Glutamatergic neuron (in vitro differentiated cells): Measurements from ENCODE around the gene PLAC1. TPM values are rescaled to one million over a fixed set of nuclear protein-coding genes. Genes with fewer than 3 reads are reported as not detected.

Source experiments
- DNase-seq: peaks from one replicate; pipeline ENCODE4 v3.0.0; 2022
- H3K27ac Mint-ChIP-seq: one replicate; pipeline ENCODE4 v1.8.0; 2020; ENCODE audit warnings: mild to moderate bottlenecking, mixed read lengths, inconsistent platforms; ENCODE audit not compliant: unreplicated experiment
- H3K27me3 Mint-ChIP-seq: one replicate; pipeline ENCODE4 v1.8.0; 2020; ENCODE audit warnings: mild to moderate bottlenecking, moderate library complexity, mixed read lengths, inconsistent platforms; ENCODE audit not compliant: unreplicated experiment
- H3K36me3 Mint-ChIP-seq: one replicate; pipeline ENCODE4 v1.8.0; 2020; ENCODE audit warnings: mild to moderate bottlenecking, mixed read lengths, inconsistent platforms; ENCODE audit not compliant: unreplicated experiment
- H3K4me1 Mint-ChIP-seq: one replicate; pipeline ENCODE4 v1.8.0; 2020; ENCODE audit warnings: mild to moderate bottlenecking, low read depth, mixed read lengths, inconsistent platforms; ENCODE audit not compliant: unreplicated experiment
- H3K4me3 Mint-ChIP-seq: one replicate; pipeline ENCODE4 v1.8.0; 2020; ENCODE audit warnings: mild to moderate bottlenecking, mixed read lengths, inconsistent platforms; ENCODE audit not compliant: unreplicated experiment
- H3K9me3 Mint-ChIP-seq: one replicate; pipeline ENCODE4 v1.8.0; 2020; ENCODE audit warnings: mild to moderate bottlenecking, moderate library complexity, mixed read lengths, inconsistent platforms; ENCODE audit not compliant: unreplicated experiment
- CTCF ChIP-seq: fragments of 200-600 bp; sonication (generic); IDR thresholded peaks from one replicate; pipeline ENCODE4 v1.5.0; 2021; ENCODE audit not compliant: partially characterized antibody, unreplicated experiment
- total RNA-seq: library from RNA; stranded (reverse); fragmentation: NEBNext Ultra II Directional; extraction: Animal tissue kit (Norgen Biotek cat#: 25700); gene quantifications from one replicate; pipeline ENCODE4 v1.2.1, GENCODE V29; 2021; ENCODE audit not compliant: unreplicated experiment

PLAC1 gene
- total RNA-seq, 1 donor from 2014 or later = not detected

- no peak for TF ChIP-seq CTCF
- H3K36me3 Mint-ChIP-seq = no peaks in the 10 kb centered on the region
- H3K4me3 Mint-ChIP-seq = peak overlapping the region; percentile 72
- H3K9me3 Mint-ChIP-seq = peaks cover 4% of the 10 kb centered on the region
- no peak overlapping the region for H3K27ac Mint-ChIP-seq
- no peak for DNase-seq
- H3K27me3 Mint-ChIP-seq = peaks cover 9% of the 10 kb centered on the region
- H3K4me1 Mint-ChIP-seq = peaks cover 11% of the 10 kb centered on the region
These were observed 106.8 kb downstream of the PLAC1 start for GRCh38 chrX:134551376-134552048.

- DNase-seq = no peak
- Mint-ChIP-seq H3K4me1 (peaks cover 11% of the 10 kb centered on the region), H3K36me3 (no peaks in the 10 kb centered on the region), H3K27me3 (peaks cover 9% of the 10 kb centered on the region), H3K4me3 (peak overlapping the region; percentile 90), H3K9me3 (peaks cover 4% of the 10 kb centered on the region), H3K27ac (peak overlapping the region; percentile 60)
- no peak for TF ChIP-seq CTCF
These were observed 109.7 kb downstream of the PLAC1 start for GRCh38 chrX:134548257-134549201.

- H3K4me3 Mint-ChIP-seq = peak overlapping the region; percentile 30
- H3K36me3 Mint-ChIP-seq = no peaks in the 10 kb centered on the region
- peaks cover 4% of the 10 kb centered on the region for H3K9me3 Mint-ChIP-seq
- H3K27ac Mint-ChIP-seq = no peak overlapping the region
- H3K4me1 Mint-ChIP-seq = peaks cover 16% of the 10 kb centered on the region
- DNase-seq = no peak
- TF ChIP-seq CTCF = no peak
- H3K27me3 Mint-ChIP-seq = peaks cover 9% of the 10 kb centered on the region
These were observed 111.1 kb downstream of the PLAC1 start for GRCh38 chrX:134547047-134547679.

GRCh38 chrX:134546187-134546586 lies 112.1 kb downstream of the PLAC1 start:
- no peaks in the 10 kb centered on the region for H3K36me3 Mint-ChIP-seq
- TF ChIP-seq CTCF = no peak
- no peak overlapping the region for H3K27ac Mint-ChIP-seq
- H3K4me1 Mint-ChIP-seq = peaks cover 16% of the 10 kb centered on the region
- no peak overlapping the region for H3K4me3 Mint-ChIP-seq
- H3K27me3 Mint-ChIP-seq = peaks cover 9% of the 10 kb centered on the region
- no peak for DNase-seq
- peaks cover 4% of the 10 kb centered on the region for H3K9me3 Mint-ChIP-seq
